Activated naive CD4-positive, alpha-beta T cell treated with anti-CD3 and anti-CD28 coated beads for 36 hours (primary cell): ENCODE data around the gene FBP1. TPM values are rescaled to one million over a fixed set of nuclear protein-coding genes. Genes with fewer than 3 reads are reported as not detected.

Experiments
- CTCF ChIA-PET: fragments of 350-600 bp; sonication (Branson Sonifier 250); formaldehyde crosslinking; loops from one replicate; lab custom pipeline; 2021; ENCODE audit warnings: antibody characterized with exemption; lab: Charles Lee
- DNase-seq: peaks from one replicate; pipeline ENCODE4 v3.0.0-alpha.2; 2020
- H3K27ac Mint-ChIP-seq: one replicate; pipeline ENCODE4 v1.8.0; 2021; ENCODE audit warnings: mild to moderate bottlenecking, mixed read lengths
- H3K27me3 Mint-ChIP-seq: one replicate; pipeline ENCODE4 v1.8.0; 2021; ENCODE audit warnings: low read depth, mixed read lengths
- H3K36me3 Mint-ChIP-seq: one replicate; pipeline ENCODE4 v1.8.0; 2021; ENCODE audit warnings: low read depth, mixed read lengths
- H3K4me1 Mint-ChIP-seq: one replicate; pipeline ENCODE4 v1.8.0; 2021; ENCODE audit warnings: low read depth, mixed read lengths
- H3K4me3 Mint-ChIP-seq: one replicate; pipeline ENCODE4 v1.8.0; 2021; ENCODE audit warnings: mild to moderate bottlenecking, moderate library complexity, mixed read lengths
- H3K9me3 Mint-ChIP-seq: one replicate; pipeline ENCODE4 v1.8.0; 2021; ENCODE audit warnings: mixed read lengths
- intact Hi-C: fragments of 100-400 bp; cut with micrococcal nuclease; formaldehyde crosslinking; loops from one replicate; pipeline ENCODE4 v1.15.1; 2023
- total RNA-seq, 2 experiments: library from RNA; stranded (reverse); gene quantifications; one replicate each; pipeline ENCODE4 v1.2.3, GENCODE V29; 2021

The FBP1 gene
- 1 to 10 TPM; 1.5 to 1.9 TPM for total RNA-seq

- Mint-ChIP-seq H3K27ac (peak within 1 kb of the TSS; percentile 46), H3K27me3 (peaks cover 2% of the 10 kb centered on the region), H3K4me3 (peak within 1 kb of the TSS; percentile 75), H3K9me3 (no peaks in the 10 kb centered on the region), H3K4me1 (peaks cover 12% of the 10 kb centered on the region), H3K36me3 (no peaks in the 10 kb centered on the region)
- intact Hi-C loops = loop anchor here (1.0 kb wide), 1 partner anchor 17 kb away; no protein-coding TSS in a partner anchor
- peak; percentile 40 for DNase-seq
- CTCF ChIA-PET = interaction anchor here (0.6 to 1.6 kb wide), 3 partner anchors 8 to 42 kb away, joined by 3 to 4 read pairs (median 3); no protein-coding TSS in a partner anchor
These were observed at the start of gene FBP1 for GRCh38 chr9:94639061-94639998. Gene FBP1 (minus strand): TSS chr9:94639518. CDS start chr9:94639310, 208 bp downstream.

GRCh38 chr9:94687451-94687850 lies 48.1 kb upstream of the FBP1 start:
- CTCF ChIA-PET = interaction anchor here (1.0 kb wide), 1 partner anchor 18 kb away, joined by 3 read pairs; no protein-coding TSS in a partner anchor
- Mint-ChIP-seq H3K36me3 (no peaks in the 10 kb centered on the region), H3K27ac (no peak overlapping the region)

GRCh38 chr9:94685359-94685758 lies 46.0 kb upstream of the FBP1 start:
- DNase-seq = no peak
- Mint-ChIP-seq H3K9me3 (no peaks in the 10 kb centered on the region), H3K27ac (no peak overlapping the region), H3K4me3 (no peak overlapping the region), H3K36me3 (no peaks in the 10 kb centered on the region), H3K27me3 (peaks cover 2% of the 10 kb centered on the region), H3K4me1 (no peaks in the 10 kb centered on the region)
- intact Hi-C loops = no loop called here
- CTCF ChIA-PET = interaction anchor here (1.2 kb wide), 1 partner anchor 446 kb away, joined by 3 read pairs; no protein-coding TSS in a partner anchor

More at GRCh38 chr9:94687451-94687850, 48.1 kb upstream of the FBP1 start:
- H3K27me3 Mint-ChIP-seq = peaks cover 1% of the 10 kb centered on the region
- H3K9me3 Mint-ChIP-seq = no peaks in the 10 kb centered on the region
- DNase-seq = no peak
- intact Hi-C loops = no loop called here
- H3K4me3 Mint-ChIP-seq = no peak overlapping the region
- no peaks in the 10 kb centered on the region for H3K4me1 Mint-ChIP-seq

GRCh38 chr9:94681508-94681907 lies 42.2 kb upstream of the FBP1 start:
- Mint-ChIP-seq H3K27ac (no peak overlapping the region), H3K9me3 (no peaks in the 10 kb centered on the region), H3K4me1 (no peaks in the 10 kb centered on the region), H3K27me3 (peaks cover 2% of the 10 kb centered on the region), H3K4me3 (no peak overlapping the region), H3K36me3 (no peaks in the 10 kb centered on the region)
- peak; percentile 74 for DNase-seq
- CTCF ChIA-PET = interaction anchor here (0.6 to 4.6 kb wide), 26 partner anchors 9 to 1646 kb away, joined by 3 to 122 read pairs (median 4); partner anchors contain the start of gene FBP1
- intact Hi-C loops = loop anchor here (1.0 kb wide), 4 partner anchors 102 to 1537 kb away; no protein-coding TSS in a partner anchor

GRCh38 chr9:94680621-94681020 lies 41.3 kb upstream of the FBP1 start:
- no peaks in the 10 kb centered on the region for H3K36me3 Mint-ChIP-seq
- CTCF ChIA-PET = interaction anchor here (0.6 to 4.6 kb wide), 17 partner anchors 8 to 1647 kb away, joined by 3 to 122 read pairs (median 4); no protein-coding TSS in a partner anchor
- peaks cover 2% of the 10 kb centered on the region for H3K27me3 Mint-ChIP-seq
- no peaks in the 10 kb centered on the region for H3K4me1 Mint-ChIP-seq
- intact Hi-C loops = loop anchor here (1.0 kb wide), 4 partner anchors 103 to 1538 kb away; no protein-coding TSS in a partner anchor
- no peak overlapping the region for H3K27ac Mint-ChIP-seq
- DNase-seq = no peak
- H3K9me3 Mint-ChIP-seq = no peaks in the 10 kb centered on the region
- H3K4me3 Mint-ChIP-seq = no peak overlapping the region

GRCh38 chr9:94680020-94680419 lies 40.7 kb upstream of the FBP1 start:
- H3K27ac Mint-ChIP-seq = no peak overlapping the region
- no peaks in the 10 kb centered on the region for H3K36me3 Mint-ChIP-seq
- intact Hi-C loops = no loop called here
- no peak overlapping the region for H3K4me3 Mint-ChIP-seq
- DNase-seq = no peak
- H3K9me3 Mint-ChIP-seq = no peaks in the 10 kb centered on the region
- H3K27me3 Mint-ChIP-seq = peaks cover 2% of the 10 kb centered on the region
- no peaks in the 10 kb centered on the region for H3K4me1 Mint-ChIP-seq
- CTCF ChIA-PET = interaction anchor here (0.6 to 4.6 kb wide), 10 partner anchors 10 to 1647 kb away, joined by 3 to 122 read pairs (median 4); no protein-coding TSS in a partner anchor

GRCh38 chr9:94679587-94679986 lies 40.3 kb upstream of the FBP1 start:
- intact Hi-C loops = no loop called here
- H3K4me3 Mint-ChIP-seq = no peak overlapping the region
- no peaks in the 10 kb centered on the region for H3K9me3 Mint-ChIP-seq
- DNase-seq = no peak
- CTCF ChIA-PET = interaction anchor here (0.6 to 4.6 kb wide), 4 partner anchors 10 to 449 kb away, joined by 3 to 122 read pairs (median 20); no protein-coding TSS in a partner anchor
- no peaks in the 10 kb centered on the region for H3K4me1 Mint-ChIP-seq
- H3K36me3 Mint-ChIP-seq = no peaks in the 10 kb centered on the region
- peaks cover 2% of the 10 kb centered on the region for H3K27me3 Mint-ChIP-seq
- H3K27ac Mint-ChIP-seq = no peak overlapping the region

GRCh38 chr9:94677929-94678328 lies 38.6 kb upstream of the FBP1 start:
- Mint-ChIP-seq H3K27ac (no peak overlapping the region), H3K27me3 (peaks cover 2% of the 10 kb centered on the region), H3K36me3 (no peaks in the 10 kb centered on the region), H3K4me1 (no peaks in the 10 kb centered on the region), H3K4me3 (no peak overlapping the region), H3K9me3 (no peaks in the 10 kb centered on the region)
- intact Hi-C loops = no loop called here
- CTCF ChIA-PET = interaction anchor here (0.7 to 2.2 kb wide), 3 partner anchors 423 to 454 kb away, joined by 3 to 11 read pairs (median 3); no protein-coding TSS in a partner anchor
- no peak for DNase-seq

GRCh38 chr9:94676446-94677131 lies 37.3 kb upstream of the FBP1 start:
- no peaks in the 10 kb centered on the region for H3K36me3 Mint-ChIP-seq
- CTCF ChIA-PET = interaction anchor here (2.2 kb wide), 1 partner anchor 452 kb away, joined by 11 read pairs; no protein-coding TSS in a partner anchor

GRCh38 chr9:94675008-94675881 lies 35.9 kb upstream of the FBP1 start:
- Mint-ChIP-seq H3K9me3 (no peaks in the 10 kb centered on the region), H3K36me3 (no peaks in the 10 kb centered on the region), H3K4me3 (no peak overlapping the region), H3K27ac (no peak overlapping the region), H3K4me1 (no peaks in the 10 kb centered on the region), H3K27me3 (no peaks in the 10 kb centered on the region)
- intact Hi-C loops = no loop called here
- CTCF ChIA-PET = interaction anchor here (0.6 to 0.7 kb wide), 2 partner anchors 11 to 456 kb away, joined by 3 to 5 read pairs; no protein-coding TSS in a partner anchor
- DNase-seq = no peak

More at GRCh38 chr9:94676446-94677131, 37.3 kb upstream of the FBP1 start:
- Mint-ChIP-seq H3K27me3 (peaks cover 2% of the 10 kb centered on the region), H3K27ac (no peak overlapping the region), H3K4me3 (no peak overlapping the region), H3K9me3 (no peaks in the 10 kb centered on the region), H3K4me1 (no peaks in the 10 kb centered on the region)
- intact Hi-C loops = no loop called here
- no peak for DNase-seq
